Chondrocyte (in vitro differentiated cells): ENCODE data around the gene CD3D. TPM values are rescaled to one million over a fixed set of nuclear protein-coding genes. Genes with fewer than 3 reads are reported as not detected.

Experiments used
- DNase-seq: peaks from one replicate; pipeline ENCODE4 v3.0.0; 2021; ENCODE audit warnings: mixed read lengths, low spot score
- H3K27ac Mint-ChIP-seq: one replicate; pipeline ENCODE4 v1.8.0; 2021; ENCODE audit warnings: mild to moderate bottlenecking, moderate library complexity, mixed read lengths; ENCODE audit not compliant: unreplicated experiment
- H3K27me3 Mint-ChIP-seq: 2 replicates; pipeline ENCODE4 v1.8.0; 2021; ENCODE audit warnings: low read depth, mixed read lengths
- H3K36me3 Mint-ChIP-seq: 2 replicates; pipeline ENCODE4 v1.8.0; 2021; ENCODE audit warnings: low read depth, mixed read lengths
- H3K4me1 Mint-ChIP-seq: 2 replicates; pipeline ENCODE4 v1.8.0; 2021; ENCODE audit warnings: low read depth, mild to moderate bottlenecking, mixed read lengths
- H3K4me3 Mint-ChIP-seq: one replicate; pipeline ENCODE4 v1.8.0; 2021; ENCODE audit warnings: mild to moderate bottlenecking, moderate library complexity, mixed read lengths; ENCODE audit not compliant: unreplicated experiment
- H3K9me3 Mint-ChIP-seq: 2 replicates; pipeline ENCODE4 v1.8.0; 2021; ENCODE audit warnings: low read depth, mixed read lengths
- total RNA-seq: library from RNA; stranded (reverse); gene quantifications from 3 replicates; pipeline ENCODE4 v1.2.1, GENCODE V29; 2021
- TF ChIP-seq, protein P1 (sequence below): fragments of 200-600 bp; sonication (generic); IDR thresholded peaks from 2 replicates; pipeline ENCODE4 v1.5.0; 2021; ENCODE audit warnings: antibody characterized with exemption, mild to moderate bottlenecking, moderate library complexity

CD3D gene
- total RNA-seq, 1 donor from 2014 or later: not detected

GRCh38 chr11:118294053-118294452 lies 48.5 kb downstream of the CD3D start:
- Mint-ChIP-seq H3K27ac (no peak overlapping the region), H3K4me1 (no peaks in the 10 kb centered on the region), H3K9me3 (peaks cover 5% of the 10 kb centered on the region), H3K27me3 (peaks cover 38% of the 10 kb centered on the region), H3K36me3 (no peaks in the 10 kb centered on the region), H3K4me3 (no peak overlapping the region)
- TF ChIP-seq, protein P1, sequence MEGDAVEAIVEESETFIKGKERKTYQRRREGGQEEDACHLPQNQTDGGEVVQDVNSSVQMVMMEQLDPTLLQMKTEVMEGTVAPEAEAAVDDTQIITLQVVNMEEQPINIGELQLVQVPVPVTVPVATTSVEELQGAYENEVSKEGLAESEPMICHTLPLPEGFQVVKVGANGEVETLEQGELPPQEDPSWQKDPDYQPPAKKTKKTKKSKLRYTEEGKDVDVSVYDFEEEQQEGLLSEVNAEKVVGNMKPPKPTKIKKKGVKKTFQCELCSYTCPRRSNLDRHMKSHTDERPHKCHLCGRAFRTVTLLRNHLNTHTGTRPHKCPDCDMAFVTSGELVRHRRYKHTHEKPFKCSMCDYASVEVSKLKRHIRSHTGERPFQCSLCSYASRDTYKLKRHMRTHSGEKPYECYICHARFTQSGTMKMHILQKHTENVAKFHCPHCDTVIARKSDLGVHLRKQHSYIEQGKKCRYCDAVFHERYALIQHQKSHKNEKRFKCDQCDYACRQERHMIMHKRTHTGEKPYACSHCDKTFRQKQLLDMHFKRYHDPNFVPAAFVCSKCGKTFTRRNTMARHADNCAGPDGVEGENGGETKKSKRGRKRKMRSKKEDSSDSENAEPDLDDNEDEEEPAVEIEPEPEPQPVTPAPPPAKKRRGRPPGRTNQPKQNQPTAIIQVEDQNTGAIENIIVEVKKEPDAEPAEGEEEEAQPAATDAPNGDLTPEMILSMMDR: no peak
- DNase-seq: no peak

GRCh38 chr11:118291477-118292135 lies 50.9 kb downstream of the CD3D start:
- TF ChIP-seq, protein P1: no peak
- no peak overlapping the region for H3K4me3 Mint-ChIP-seq
- H3K27me3 Mint-ChIP-seq: peaks cover 42% of the 10 kb centered on the region
- H3K4me1 Mint-ChIP-seq: no peaks in the 10 kb centered on the region
- no peak overlapping the region for H3K27ac Mint-ChIP-seq
- no peaks in the 10 kb centered on the region for H3K36me3 Mint-ChIP-seq
- no peak for DNase-seq
- peaks cover 5% of the 10 kb centered on the region for H3K9me3 Mint-ChIP-seq

GRCh38 chr11:118290923-118291322 lies 51.6 kb downstream of the CD3D start:
- Mint-ChIP-seq H3K27me3 (peaks cover 47% of the 10 kb centered on the region), H3K4me3 (no peak overlapping the region), H3K4me1 (no peaks in the 10 kb centered on the region), H3K27ac (no peak overlapping the region), H3K36me3 (no peaks in the 10 kb centered on the region), H3K9me3 (peaks cover 5% of the 10 kb centered on the region)
- TF ChIP-seq, protein P1: peak; percentile 50
- no peak for DNase-seq

DNA sequence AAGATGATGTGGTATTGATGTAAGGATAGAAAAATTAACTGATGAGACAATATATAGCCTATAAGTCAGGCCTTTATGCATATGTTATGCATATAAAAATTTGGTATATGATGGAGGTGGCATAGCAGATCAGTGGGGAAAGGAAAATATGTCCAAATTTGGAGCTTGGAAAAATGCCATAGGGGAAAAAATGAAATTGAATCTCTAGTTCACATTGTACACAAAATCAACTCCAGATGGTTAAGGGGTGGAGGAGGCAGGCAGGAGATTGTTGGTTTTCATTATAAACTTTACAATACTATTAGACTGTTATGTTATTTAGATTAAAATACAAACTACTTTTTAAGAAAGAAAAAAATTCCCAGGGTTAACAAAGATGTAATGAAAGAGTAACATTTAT lies 53.1 kb downstream of the CD3D start:
- H3K27me3 Mint-ChIP-seq: peaks cover 39% of the 10 kb centered on the region
- no peak for DNase-seq
- H3K9me3 Mint-ChIP-seq: peaks cover 5% of the 10 kb centered on the region
- no peaks in the 10 kb centered on the region for H3K4me1 Mint-ChIP-seq
- no peaks in the 10 kb centered on the region for H3K36me3 Mint-ChIP-seq
- H3K27ac Mint-ChIP-seq: no peak overlapping the region
- no peak overlapping the region for H3K4me3 Mint-ChIP-seq
- TF ChIP-seq, protein P1: no peak

Other genes with a start within 250 kb of the CD3D start
- 0.28 to 0.42 TPM in 2 of 3 replicates, not detected in the other for gene SCN4B, start 189.9 kb downstream of the CD3D start, total RNA-seq
- 0.12 to 0.24 TPM (median 0.13 TPM) in 3 replicates for gene SCN2B, start 166.1 kb downstream of the CD3D start, total RNA-seq
- gene JAML, start 117.7 kb downstream of the CD3D start, total RNA-seq: not detected in 3 replicates
- 1.1 to 1.7 TPM (median 1.6 TPM) in 3 replicates for gene MPZL3, start 90.3 kb downstream of the CD3D start, total RNA-seq
- not detected in 3 replicates for gene MPZL2, start 78.4 kb downstream of the CD3D start, total RNA-seq
- not detected in 3 replicates for gene CD3E, start 38.0 kb downstream of the CD3D start, total RNA-seq
- not detected in 3 replicates for gene CD3G, start 1.6 kb upstream of the CD3D start, total RNA-seq
- gene UBE4A, start 16.9 kb upstream of the CD3D start, total RNA-seq: 39.7 to 44.2 TPM (median 39.7 TPM) in 3 replicates
- gene ATP5MG, start 58.9 kb upstream of the CD3D start, total RNA-seq: 107 to 138 TPM (median 135 TPM) in 3 replicates
- gene KMT2A, start 93.8 kb upstream of the CD3D start, total RNA-seq: 40.3 to 57.6 TPM (median 42.9 TPM) in 3 replicates
- gene TTC36, start 184.8 kb upstream of the CD3D start, total RNA-seq: 0.27 to 1.4 TPM in 2 of 3 replicates, not detected in the other
- 23.3 to 27.1 TPM (median 26.3 TPM) in 3 replicates for gene TMEM25, start 188.5 kb upstream of the CD3D start, total RNA-seq
- gene IFT46, start 223.2 kb upstream of the CD3D start, total RNA-seq: 16.2 to 22.7 TPM (median 16.6 TPM) in 3 replicates
- 233 to 265 TPM (median 240 TPM) in 3 replicates for gene ARCN1, start 229.7 kb upstream of the CD3D start, total RNA-seq